Heart left ventricle (tissue), 16 donors: ENCODE results near the gene SMCHD1. TPM values are rescaled to one million over a fixed set of nuclear protein-coding genes. Genes with fewer than 3 reads are reported as not detected.
"Not testable (repeated sequence)": the region's sequence is repeated elsewhere in the genome, so short reads cannot be mapped to it uniquely, and the experiment has no call there.

ENCODE experiments used
- ATAC-seq, 4 donors: fragments of 200-7000 bp; cut with Tn5 transposase; one replicate each; pipeline ENCODE4 v1.9.1; 2020 to 2022; ENCODE audit warnings: moderate library complexity in 4 of 4, mild to moderate bottlenecking in 3 of 4, moderate number of reproducible peaks in 1 of 4
- DNase-seq, 5 donors: peaks; one replicate each; pipeline ENCODE4 v3.0.0-alpha.2; 2020
- H3K27ac ChIP-seq, 12 donors: fragments of 200-600 bp; sonication (generic) in 4 of 12; one replicate each; pipeline versions ENCODE4 v1.5.0 to v1.8.0; 2016 to 2022; ENCODE audit warnings: mild to moderate bottlenecking in 2 of 12
- H3K27me3 ChIP-seq, 9 donors: fragments of 200-600 bp; sonication (generic) in 2 of 9; one replicate each; pipeline versions ENCODE4 v1.5.1 to v1.8.0; 2016 to 2022; ENCODE audit warnings: mild to moderate bottlenecking in 3 of 9
- H3K36me3 ChIP-seq, 9 donors: fragments of 200-600 bp; sonication (generic) in 2 of 9; one replicate each; pipeline versions ENCODE4 v1.5.0 to v1.8.0; 2018 to 2022; ENCODE audit warnings: mild to moderate bottlenecking in 2 of 9
- H3K4me1 ChIP-seq, 12 donors: fragments of 200-600 bp; sonication (generic) in 4 of 12; one replicate each; pipeline versions ENCODE4 v1.5.0 to v1.8.0; 2016 to 2022; ENCODE audit warnings: mild to moderate bottlenecking in 3 of 12
- H3K4me3 ChIP-seq, 12 donors: fragments of 200-600 bp; sonication (generic) in 4 of 12; one replicate each; pipeline versions ENCODE4 v1.5.0 to v1.8.0; 2017 to 2022; ENCODE audit warnings: mild to moderate bottlenecking in 9 of 12, moderate library complexity in 4 of 12
- H3K9me3 ChIP-seq, 12 donors: fragments of 200-600 bp; sonication (generic) in 4 of 12; one replicate each; pipeline versions ENCODE4 v1.5.0 to v1.8.0; 2016 to 2022; ENCODE audit warnings: mild to moderate bottlenecking in 1 of 12
- CTCF ChIP-seq, 12 donors: fragments of 200-600 bp; sonication (generic) in 4 of 12; IDR thresholded peaks; one replicate each; pipeline versions ENCODE4 v1.5.0 to v1.8.0; 2018 to 2022; ENCODE audit warnings: antibody characterized with exemption in 12 of 12, mild to moderate bottlenecking in 5 of 12
- POLR2A ChIP-seq, 2 donors: fragments of 450-650 bp; IDR thresholded peaks; one replicate each; pipeline ENCODE4 v1.6.1; 2017; ENCODE audit warnings: antibody characterized with exemption in 2 of 2, mild to moderate bottlenecking in 2 of 2, moderate library complexity in 2 of 2
- WGBS, 4 donors: extraction: QIAGEN DNeasy Blood & Tissue Kit in 2 of 4; methylation state at CpG; one replicate each; pipeline versions ENCODE4 v1.1.5 to v1.1.7; 2013 to 2018; 5-methylcytosine and 5-hydroxymethylcytosine counted together
- intact Hi-C, 10 donors: fragments of 100-400 bp; cut with DNase I; formaldehyde crosslinking; loops; one replicate each; pipeline versions ENCODE4 v1.11.1 to v1.14.2; 2022
- polyA plus RNA-seq, 2 donors: library from polyadenylated mRNA; stranded (reverse); fragments of 200-250 nt; gene quantifications; one replicate each; pipeline ENCODE4 v1.2.3, GENCODE V29; 2013
- total RNA-seq, 9 donors: library from RNA; depleted of rRNA in 2 of 9; stranded (reverse); fragments of >200 nt in 2 of 9; fragmentation: NEBNext Ultra II Directional in 3 of 9; extraction: Animal tissue kit (Norgen Biotek cat#: 25700) in 3 of 9; gene quantifications; one replicate each; pipeline versions ENCODE4 v1.1.0 to v1.2.4, GENCODE V29; 2016 to 2023
- donor health status: ischemic (EF 13 %, LVEDD 7.1; RV severe dilation, severe dysfunction).
- donor health status: healthy with polysubstance abuse.
- donor health status: DM: no; HTN: yes; CAD: no.
- donor health status: DM: no; HTN: no; CAD: no.
- donor health status: ischemic (EF 25% LVEDD 6.9; RV normal size, moderate dysfunction).
- donor health status: ischemic (EF 25% LVEDD 5.7; RV mildly dilated, moderate dysfunction).
- donor health status: healthy.
- donor health status: DM: yes; HTN: yes; CAD: no.
- donor health status: ischemic (EF 35%, LVEDD 5.7; RV mildly dilated, moderate dysfunction).
- donor health status: nonischemic (EF 11% LVEDD 7.7; RV severe dilation, severe dysfunction).
- donor health status: DM: yes; HTN: yes; CAD: no.
- donor health status: PGD.
- donor health status: ischemic (EF 29% LVEDD 5.4; RV normal size, mild dysfunction).
- donor health status: nonischemic (EF 23%, LVEDD 6.1; RV moderate dilation, normal function).

The SMCHD1 gene
- total and polyA plus RNA-seq, 11 donors, result 5.7 to 45.9 (median 28.6) TPM

GRCh38 chr18:2662990-2663389, 7.5 kb downstream of the SMCHD1 start:
- no peak overlapping the region for H3K4me3 ChIP-seq
- intact Hi-C loops, result loop anchor here in 1 of 10 donors (10.0 kb wide), 1 partner anchor 62 kb away; no protein-coding TSS in a partner anchor
- WGBS, 4 donors, result 77 to 82% (median 79%) methylated on average over 5 of the region's 5 CpGs
- ATAC-seq, result no peak
- DNase-seq, result no peak
- H3K4me1 ChIP-seq, result peaks cover 0 to 64% (median 31%) of the 10 kb centered on the region in 12 donors
- peaks cover 0 to 25% (median 14%) of the 10 kb centered on the region in 9 donors for H3K36me3 ChIP-seq
- no peak overlapping the region for H3K27ac ChIP-seq
- H3K9me3 ChIP-seq, result no peaks in the 10 kb centered on the region
- H3K27me3 ChIP-seq, result no peaks in the 10 kb centered on the region
- TF ChIP-seq POLR2A (IDR thresholded peaks at IDR 0.05) (no peak), CTCF (IDR thresholded peaks at IDR 0.05) (no peak)

- Histone ChIP-seq H3K9me3 (no peaks in the 10 kb centered on the region), H3K27ac (no peak overlapping the region), H3K4me1 (peaks cover 0 to 3% (median 0%) of the 10 kb centered on the region in 12 donors), H3K4me3 (no peak overlapping the region), H3K27me3 (no peaks in the 10 kb centered on the region), H3K36me3 (peaks cover 0 to 100% (median 96%) of the 10 kb centered on the region in 9 donors)
- ATAC-seq, result no peak
- no peak for DNase-seq
- WGBS, 4 donors, result 93 to 97% (median 95%) methylated on average over 5 of the region's 5 CpGs
- TF ChIP-seq POLR2A (IDR thresholded peaks at IDR 0.05) (no peak), CTCF (IDR thresholded peaks at IDR 0.05) (no peak)
- intact Hi-C loops, result no loop called here
Observed at GRCh38 chr18:2672410-2672809, 16.9 kb downstream of the SMCHD1 start.

GRCh38 chr18:2672872-2673271, 17.3 kb downstream of the SMCHD1 start:
- no peak for ATAC-seq
- Histone ChIP-seq H3K27me3 (no peaks in the 10 kb centered on the region), H3K27ac (no peak overlapping the region), H3K9me3 (no peaks in the 10 kb centered on the region), H3K4me3 (no peak overlapping the region), H3K36me3 (peaks cover 0 to 100% (median 95%) of the 10 kb centered on the region in 9 donors), H3K4me1 (peaks cover 0 to 3% (median 0%) of the 10 kb centered on the region in 12 donors)
- WGBS, 4 donors, result 82 to 94% (median 90%) methylated on average over 1 of the region's 1 CpG
- no peak for DNase-seq
- no peak for TF ChIP-seq POLR2A (IDR thresholded peaks at IDR 0.05)
- TF ChIP-seq CTCF (IDR thresholded peaks at IDR 0.05), result no peak
- intact Hi-C loops, result no loop called here

- Histone ChIP-seq H3K36me3 (peaks cover 0 to 76% (median 55%) of the 10 kb centered on the region in 9 donors), H3K4me1 (peaks cover 0 to 19% (median 0%) of the 10 kb centered on the region in 12 donors)
- ATAC-seq, H3K4me3 ChIP-seq, DNase-seq, intact Hi-C loops, H3K27ac ChIP-seq, H3K9me3 ChIP-seq, H3K27me3 ChIP-seq: not testable (repeated sequence)
- 97 to 100% (median 98%) methylated on average over 13 of the region's 13 CpGs for WGBS, 4 donors
Observed at GRCh38 chr18:2678933-2679332, 23.4 kb downstream of the SMCHD1 start.

GRCh38 chr18:2680216-2680792, 24.8 kb downstream of the SMCHD1 start:
- Histone ChIP-seq H3K27ac (no peak overlapping the region), H3K9me3 (peaks cover 0 to under 1% (median 0%) of the 10 kb centered on the region in 12 donors), H3K36me3 (peaks cover 0 to 67% (median 47%) of the 10 kb centered on the region in 9 donors), H3K4me1 (peaks cover 0 to 19% (median 0%) of the 10 kb centered on the region in 12 donors), H3K27me3 (no peaks in the 10 kb centered on the region), H3K4me3 (no peak overlapping the region)
- TF ChIP-seq POLR2A (IDR thresholded peaks at IDR 0.05), result no peak
- no peak for TF ChIP-seq CTCF (IDR thresholded peaks at IDR 0.05)
- DNase-seq (no peak), ATAC-seq (no peak)
- 79 to 88% (median 82%) methylated on average over 2 of the region's 2 CpGs for WGBS, 4 donors
- intact Hi-C loops, result no loop called here
